CD4-positive, alpha-beta memory T cell (primary cell): ENCODE measurements around the gene CHD5. TPM values are rescaled to one million over a fixed set of nuclear protein-coding genes. Genes with fewer than 3 reads are reported as not detected.

Experiments
- CTCF ChIA-PET: fragments of 350-600 bp; sonication (Branson Sonifier 250); formaldehyde crosslinking; loops from one replicate; lab custom pipeline; 2021; ENCODE audit warnings: inconsistent platforms; ENCODE audit not compliant: partially characterized antibody; lab: Charles Lee
- POLR2A ChIA-PET: fragments of 350-600 bp; sonication (Branson Sonifier 250); formaldehyde crosslinking; loops from one replicate; lab custom pipeline; 2021; ENCODE audit not compliant: partially characterized antibody; lab: Charles Lee
- DNase-seq, 5 donors: peaks; one replicate each; pipeline versions ENCODE4 v3.0.0 to v3.0.0-alpha.2; 2020 to 2022; ENCODE audit warnings: mixed read lengths in 1 of 5
- H3K27ac ChIP-seq: one replicate; pipeline ENCODE4 v1.7.0; 2013; ENCODE audit warnings: low read depth, low read length
- H3K27me3 ChIP-seq: 2 replicates; pipeline ENCODE4 v1.7.0; 2013; ENCODE audit warnings: mild to moderate bottlenecking, low read length, moderate library complexity; ENCODE audit not compliant: insufficient read depth
- H3K36me3 ChIP-seq: 2 replicates; pipeline ENCODE4 v1.7.0; 2013; ENCODE audit warnings: mild to moderate bottlenecking, low read length, moderate library complexity; ENCODE audit not compliant: insufficient read depth
- H3K4me1 ChIP-seq: 2 replicates; pipeline ENCODE4 v1.7.0; 2013; ENCODE audit warnings: mild to moderate bottlenecking, low read length, moderate library complexity; ENCODE audit not compliant: insufficient read depth
- H3K4me3 ChIP-seq, 2 donors: one replicate each; pipeline ENCODE4 v1.7.0; 2013; ENCODE audit warnings: low read length in 2 of 2, mild to moderate bottlenecking in 1 of 2
- H3K9me3 ChIP-seq, 2 donors: one replicate each; pipeline ENCODE4 v1.7.0; 2013; ENCODE audit warnings: low read length in 2 of 2, control low read depth in 1 of 2; ENCODE audit not compliant: control insufficient read depth in 1 of 2
- H3K27ac Mint-ChIP-seq, 7 donors: one replicate each; pipeline ENCODE4 v1.8.0; 2020 to 2021; ENCODE audit warnings: mixed read lengths in 7 of 7, mild to moderate bottlenecking in 6 of 7, inconsistent platforms in 3 of 7, moderate library complexity in 3 of 7
- H3K27me3 Mint-ChIP-seq, 2 donors: one replicate each; pipeline ENCODE4 v1.8.0; 2020 to 2021; ENCODE audit warnings: mixed read lengths in 2 of 2
- H3K36me3 Mint-ChIP-seq, 2 donors: one replicate each; pipeline ENCODE4 v1.8.0; 2020 to 2021; ENCODE audit warnings: mixed read lengths in 2 of 2, inconsistent platforms in 1 of 2, mild to moderate bottlenecking in 1 of 2
- H3K4me1 Mint-ChIP-seq, 4 donors: one replicate each; pipeline ENCODE4 v1.8.0; 2020 to 2021; ENCODE audit warnings: mixed read lengths in 4 of 4, mild to moderate bottlenecking in 1 of 4
- H3K4me3 Mint-ChIP-seq, 8 donors: one replicate each; pipeline ENCODE4 v1.8.0; 2020 to 2021; ENCODE audit warnings: mixed read lengths in 8 of 8, mild to moderate bottlenecking in 7 of 8, moderate library complexity in 6 of 8, inconsistent platforms in 3 of 8
- H3K9me3 Mint-ChIP-seq, 8 donors: one replicate each; pipeline ENCODE4 v1.8.0; 2020 to 2021; ENCODE audit warnings: mixed read lengths in 8 of 8, mild to moderate bottlenecking in 5 of 8, inconsistent platforms in 3 of 8, moderate library complexity in 1 of 8
- intact Hi-C: fragments of 100-400 bp; cut with micrococcal nuclease; formaldehyde crosslinking; loops from one replicate; pipeline ENCODE4 v1.15.1; 2023
- polyA plus RNA-seq, 2 donors: library from polyadenylated mRNA; unstranded; fragments of 300-500 nt; fragmentation: Illumina TruSeq; gene quantifications; one replicate each; pipeline ENCODE4 v1.2.3, GENCODE V29; 2021
- total RNA-seq, 2 experiments: library from RNA; stranded (reverse); gene quantifications; one replicate each; pipeline ENCODE4 v1.2.3, GENCODE V29; 2021

CHD5 gene
- total and polyA plus RNA-seq, 4 experiments from 2014 or later = 0.06 to 0.17 TPM; not detected in 2

DNA sequence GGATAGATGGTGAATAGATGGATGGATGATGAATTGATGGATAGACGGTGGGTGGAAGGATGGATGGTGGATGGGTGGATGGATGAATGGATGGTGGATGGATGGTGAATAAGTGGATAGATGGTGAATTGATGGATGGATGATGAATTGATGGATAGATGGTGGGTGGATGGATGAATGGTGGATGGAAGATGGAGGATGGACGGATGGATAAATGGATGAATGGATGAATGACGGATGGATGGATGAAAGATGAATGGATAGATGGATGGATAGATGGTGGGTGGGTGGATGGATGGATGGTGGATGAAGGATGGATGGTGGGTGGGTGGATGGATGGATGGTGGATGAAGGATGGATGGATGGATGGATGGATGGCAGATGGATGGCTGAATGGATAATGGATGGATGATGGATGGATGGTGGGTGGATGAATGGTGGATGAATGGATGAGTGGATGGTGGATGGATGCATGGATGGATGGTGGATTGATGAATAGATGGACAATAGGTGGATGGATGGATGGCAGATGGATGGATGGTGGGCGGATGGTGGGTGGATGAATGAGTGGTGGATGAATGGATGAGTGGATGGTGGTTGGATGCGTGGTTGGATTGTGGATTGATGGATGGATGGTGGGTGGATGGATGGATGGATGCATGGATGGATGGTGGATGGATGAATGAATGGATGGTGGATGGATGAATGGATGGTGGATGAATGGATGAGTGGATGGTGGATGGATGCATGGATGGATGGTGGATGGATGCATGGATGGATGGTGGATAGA lies 5.3 kb downstream of the CHD5 start:
- peaks cover 0 to 3% of the 10 kb centered on the region in 2 donors for H3K36me3 Mint-ChIP-seq
- H3K36me3 ChIP-seq = no peaks in the 10 kb centered on the region
- peaks cover 2 to 14% (median 6%) of the 10 kb centered on the region in 4 donors for H3K4me1 Mint-ChIP-seq
- H3K27ac Mint-ChIP-seq = no peak overlapping the region
- peaks cover 8% of the 10 kb centered on the region for H3K4me1 ChIP-seq
- no peaks in the 10 kb centered on the region for H3K9me3 ChIP-seq
- no peaks in the 10 kb centered on the region for H3K9me3 Mint-ChIP-seq
- peaks cover 3% of the 10 kb centered on the region for H3K27me3 ChIP-seq
- no peak overlapping the region for H3K4me3 Mint-ChIP-seq
- H3K27me3 Mint-ChIP-seq = peaks cover 18 to 28% of the 10 kb centered on the region in 2 donors
- intact Hi-C loops = no loop called here
- ChIA-PET POLR2A (no interaction called here), CTCF (no interaction called here)
- H3K27ac ChIP-seq = no peak overlapping the region
- no peak for DNase-seq
- no peak overlapping the region for H3K4me3 ChIP-seq

DNA sequence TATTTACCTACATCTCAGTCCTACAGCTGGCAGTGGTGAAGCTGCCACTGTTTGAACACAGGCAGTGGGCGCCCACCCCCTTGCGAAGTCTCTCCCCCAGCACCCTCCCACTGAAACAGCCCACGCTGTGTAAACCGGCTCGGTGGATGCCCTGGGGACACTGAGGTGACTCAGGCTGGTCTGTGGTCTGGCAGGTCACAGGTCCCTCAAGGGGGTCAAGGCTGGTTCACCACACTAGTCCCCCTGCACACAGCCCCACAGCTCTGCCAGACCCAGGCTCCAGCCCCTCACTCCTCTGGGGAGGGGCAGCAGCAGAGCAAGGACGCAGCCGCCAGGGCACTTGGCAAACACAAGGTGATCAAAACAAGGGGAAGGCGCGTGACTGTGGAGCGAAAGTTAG lies 7.6 kb downstream of the CHD5 start:
- ChIA-PET CTCF (no interaction called here), POLR2A (no interaction called here)
- Histone ChIP-seq H3K4me3 (no peak overlapping the region), H3K27ac (no peak overlapping the region), H3K36me3 (no peaks in the 10 kb centered on the region), H3K9me3 (no peaks in the 10 kb centered on the region), H3K27me3 (no peaks in the 10 kb centered on the region), H3K4me1 (no peaks in the 10 kb centered on the region)
- H3K36me3 Mint-ChIP-seq = peaks cover 0 to 3% of the 10 kb centered on the region in 2 donors
- intact Hi-C loops = no loop called here
- H3K9me3 Mint-ChIP-seq = no peaks in the 10 kb centered on the region
- peaks cover 11 to 28% of the 10 kb centered on the region in 2 donors for H3K27me3 Mint-ChIP-seq
- DNase-seq = no peak
- peaks cover 0 to 4% (median under 1%) of the 10 kb centered on the region in 4 donors for H3K4me1 Mint-ChIP-seq
- no peak overlapping the region for H3K4me3 Mint-ChIP-seq
- no peak overlapping the region for H3K27ac Mint-ChIP-seq

DNA sequence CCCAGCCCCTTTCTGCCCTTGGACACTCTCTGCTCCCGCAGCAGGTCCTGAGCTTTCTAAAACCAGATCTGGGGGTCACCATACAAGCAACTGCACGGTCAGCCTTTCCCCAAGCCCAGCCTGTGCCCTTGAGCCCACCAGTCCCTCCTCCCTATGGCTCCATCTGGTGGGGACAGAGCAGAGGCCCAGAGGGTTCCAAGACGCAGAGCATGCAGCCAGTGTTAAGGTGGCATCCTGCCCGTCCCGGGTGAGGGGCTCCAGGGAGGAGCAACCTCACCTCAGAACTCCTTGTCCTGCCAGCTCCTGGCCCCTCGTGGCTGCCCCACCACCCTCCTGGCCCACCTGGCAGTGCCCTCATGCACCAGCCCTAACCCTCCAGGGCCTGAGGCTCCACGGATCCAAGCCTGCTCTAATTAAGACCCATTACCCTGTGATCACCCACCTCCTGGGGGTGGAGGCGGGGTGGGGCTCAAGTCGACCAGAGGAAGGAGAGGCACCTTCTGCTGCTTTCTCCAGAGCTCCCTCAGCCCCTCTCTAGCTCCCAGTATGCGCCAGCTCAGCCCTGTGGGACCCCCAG lies 8.5 kb downstream of the CHD5 start:
- Histone ChIP-seq H3K27ac (no peak overlapping the region), H3K9me3 (no peaks in the 10 kb centered on the region), H3K36me3 (no peaks in the 10 kb centered on the region), H3K4me3 (no peak overlapping the region), H3K27me3 (no peaks in the 10 kb centered on the region), H3K4me1 (no peaks in the 10 kb centered on the region)
- Mint-ChIP-seq H3K9me3 (no peaks in the 10 kb centered on the region), H3K27ac (no peak overlapping the region), H3K4me3 (no peak overlapping the region), H3K27me3 (peaks cover 2 to 25% of the 10 kb centered on the region in 2 donors), H3K4me1 (no peaks in the 10 kb centered on the region), H3K36me3 (no peaks in the 10 kb centered on the region)
- intact Hi-C loops = no loop called here
- no peak for DNase-seq
- ChIA-PET CTCF (no interaction called here), POLR2A (no interaction called here)

DNA sequence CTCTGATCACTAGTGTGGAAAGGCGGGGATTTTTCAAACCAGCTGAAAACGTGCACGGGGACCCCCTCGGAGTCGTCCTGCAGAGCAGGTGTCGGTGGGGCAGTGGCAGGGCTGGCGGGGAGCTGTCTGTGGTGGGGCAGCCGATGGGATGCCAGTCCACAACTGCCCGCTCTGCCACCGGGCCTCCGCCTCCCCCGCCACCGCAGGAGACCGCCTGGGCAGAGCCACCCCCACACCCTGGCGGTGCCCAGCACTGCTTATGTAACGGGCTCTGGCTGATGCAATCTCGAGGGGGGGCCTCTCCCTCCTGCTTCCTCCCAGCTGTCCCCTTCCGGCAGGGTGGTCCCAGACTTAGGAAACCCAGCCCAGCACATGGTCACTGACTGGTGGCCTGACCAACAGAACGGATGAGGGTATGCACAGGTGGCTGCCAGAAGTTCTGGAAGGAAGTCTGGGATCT lies 9.3 kb downstream of the CHD5 start:
- no peak overlapping the region for H3K4me3 Mint-ChIP-seq
- Histone ChIP-seq H3K4me3 (no peak overlapping the region), H3K36me3 (no peaks in the 10 kb centered on the region), H3K9me3 (no peaks in the 10 kb centered on the region), H3K27ac (no peak overlapping the region), H3K4me1 (no peaks in the 10 kb centered on the region), H3K27me3 (no peaks in the 10 kb centered on the region)
- no peaks in the 10 kb centered on the region for H3K9me3 Mint-ChIP-seq
- DNase-seq = no peak
- POLR2A ChIA-PET = no interaction called here
- CTCF ChIA-PET = no interaction called here
- intact Hi-C loops = no loop called here
- H3K36me3 Mint-ChIP-seq = no peaks in the 10 kb centered on the region
- H3K27ac Mint-ChIP-seq = no peak overlapping the region
- no peaks in the 10 kb centered on the region for H3K4me1 Mint-ChIP-seq
- H3K27me3 Mint-ChIP-seq = peaks cover 2 to 22% of the 10 kb centered on the region in 2 donors

DNA sequence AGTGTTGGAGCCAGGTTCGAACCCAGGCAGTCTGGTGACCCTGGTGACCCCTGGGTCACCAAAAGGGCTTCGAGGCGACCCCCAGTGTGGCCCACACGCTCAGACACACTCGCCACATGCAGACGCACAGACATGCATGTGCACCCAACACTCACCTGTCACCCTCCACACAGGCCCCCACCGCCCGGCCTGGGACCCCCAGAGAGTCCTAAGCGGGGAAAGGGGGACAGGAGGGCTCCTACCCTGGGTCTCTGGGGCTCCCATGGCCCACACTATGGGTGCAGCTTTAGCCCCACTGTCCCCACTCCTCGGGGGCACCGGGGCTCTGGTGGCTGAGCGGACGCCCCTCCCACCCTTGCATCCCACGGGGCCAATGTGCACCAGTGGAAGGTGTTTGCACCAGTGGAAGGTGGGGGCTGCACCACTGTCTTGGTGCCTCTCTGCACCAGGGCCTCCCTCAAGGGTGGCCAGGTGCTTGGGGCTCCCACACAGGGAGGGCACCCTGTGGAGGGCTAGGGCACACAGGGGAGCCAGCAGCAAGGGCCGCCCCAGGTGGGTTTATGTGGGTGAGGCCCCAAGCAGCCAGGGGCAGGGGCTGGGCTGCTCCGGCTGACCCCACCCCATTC lies 9.9 kb downstream of the CHD5 start:
- H3K4me3 Mint-ChIP-seq = no peak overlapping the region
- no peaks in the 10 kb centered on the region for H3K36me3 ChIP-seq

DNA sequence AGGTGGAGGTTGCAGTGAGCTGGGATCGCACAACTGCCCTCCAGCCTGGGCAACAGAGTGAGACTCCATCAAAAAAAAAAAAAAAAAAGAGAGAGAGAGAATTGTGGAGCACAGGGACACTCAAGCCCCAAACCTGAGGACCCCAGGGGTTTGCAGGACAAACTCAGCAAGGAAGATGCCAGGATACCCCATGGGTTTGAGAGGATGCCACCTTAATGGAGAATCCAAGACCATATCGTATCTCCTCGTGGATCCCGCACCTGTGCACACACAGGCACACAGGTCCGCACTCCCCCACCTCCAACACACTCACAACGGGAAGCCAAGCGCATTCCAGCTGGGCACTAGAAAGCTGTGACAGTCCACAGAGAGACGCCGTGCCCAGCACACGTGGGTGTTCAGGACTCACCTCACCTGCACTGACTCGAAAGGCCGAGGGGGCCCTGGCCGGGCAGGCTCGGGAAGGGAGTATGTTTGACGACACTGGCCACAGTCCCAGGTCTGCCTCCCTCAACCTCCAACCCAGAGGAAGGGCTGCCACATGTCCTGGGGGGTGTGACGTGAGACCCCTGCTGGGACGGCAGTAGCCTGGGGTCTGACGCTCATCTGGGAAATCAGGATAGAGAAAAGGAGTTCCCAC lies 11.1 kb downstream of the CHD5 start:
- intact Hi-C loops = no loop called here
- Histone ChIP-seq H3K27ac (no peak overlapping the region), H3K9me3 (no peaks in the 10 kb centered on the region), H3K4me1 (no peaks in the 10 kb centered on the region), H3K36me3 (no peaks in the 10 kb centered on the region), H3K4me3 (no peak overlapping the region), H3K27me3 (no peaks in the 10 kb centered on the region)
- H3K27ac Mint-ChIP-seq = no peak overlapping the region
- no peaks in the 10 kb centered on the region for H3K36me3 Mint-ChIP-seq
- DNase-seq = no peak
- ChIA-PET POLR2A (no interaction called here), CTCF (no interaction called here)
- peaks cover 2 to 22% of the 10 kb centered on the region in 2 donors for H3K27me3 Mint-ChIP-seq
- no peaks in the 10 kb centered on the region for H3K9me3 Mint-ChIP-seq
- H3K4me1 Mint-ChIP-seq = no peaks in the 10 kb centered on the region
- no peak overlapping the region for H3K4me3 Mint-ChIP-seq

More for the DNA sequence above, 9.9 kb downstream of the CHD5 start:
- Histone ChIP-seq H3K4me3 (no peak overlapping the region), H3K27ac (no peak overlapping the region), H3K9me3 (no peaks in the 10 kb centered on the region), H3K27me3 (no peaks in the 10 kb centered on the region), H3K4me1 (no peaks in the 10 kb centered on the region)
- H3K27me3 Mint-ChIP-seq = peaks cover 2 to 22% of the 10 kb centered on the region in 2 donors
- no peak for DNase-seq
- no peaks in the 10 kb centered on the region for H3K36me3 Mint-ChIP-seq
- no peaks in the 10 kb centered on the region for H3K4me1 Mint-ChIP-seq
- ChIA-PET CTCF (no interaction called here), POLR2A (no interaction called here)
- H3K27ac Mint-ChIP-seq = no peak overlapping the region
- intact Hi-C loops = no loop called here
- H3K9me3 Mint-ChIP-seq = no peaks in the 10 kb centered on the region
